Measurements from ENCODE around the gene CALCOCO1. TPM values are rescaled to one million over a fixed set of nuclear protein-coding genes. Genes with fewer than 3 reads are reported as not detected.

The CALCOCO1 gene
- total RNA-seq, 2 donors from 2014 or later: 272 to 336 TPM

GRCh38 chr12:53755451-53755891 is 28.2 kb upstream of the CALCOCO1 start:
- DNase-seq (ENCODE audit: low spot score): no peak
- Histone ChIP-seq H3K4me3 (no peak overlapping the region), H3K27ac (no peak overlapping the region), H3K27me3 (replicated peaks; ENCODE audit: insufficient read depth) (no peaks in the 10 kb centered on the region), H3K9me3 (no peaks in the 10 kb centered on the region), H3K36me3 (no peaks in the 10 kb centered on the region), H3K4me1 (ENCODE audit: control insufficient read depth in 1 of 2, low read depth in 2 of 2) (peaks cover 15 to 18% of the 10 kb centered on the region in 2 donors)
- TF ChIP-seq CTCF (IDR thresholded peaks at IDR 0.05): no peak
- no peak for ATAC-seq (ENCODE audit: insufficient number of reproducible peaks, low FRiP score, low read depth)

- H3K4me1 ChIP-seq (ENCODE audit: control insufficient read depth in 1 of 2, low read depth in 2 of 2): peaks cover 15 to 19% of the 10 kb centered on the region in 2 donors
- H3K9me3 ChIP-seq: no peaks in the 10 kb centered on the region
- H3K27me3 ChIP-seq (replicated peaks; ENCODE audit: insufficient read depth): no peaks in the 10 kb centered on the region
- no peak for DNase-seq (ENCODE audit: low spot score)
- no peaks in the 10 kb centered on the region for H3K36me3 ChIP-seq
- no peak for ATAC-seq (ENCODE audit: insufficient number of reproducible peaks, low FRiP score, low read depth)
- no peak for TF ChIP-seq CTCF (IDR thresholded peaks at IDR 0.05)
- no peak overlapping the region for H3K4me3 ChIP-seq
- no peak overlapping the region for H3K27ac ChIP-seq
Measured at GRCh38 chr12:53754633-53755264, 27.5 kb upstream of the CALCOCO1 start.

- TF ChIP-seq CTCF (IDR thresholded peaks at IDR 0.05): no peak
- peaks cover 15 to 19% of the 10 kb centered on the region in 2 donors for H3K4me1 ChIP-seq (ENCODE audit: control insufficient read depth in 1 of 2, low read depth in 2 of 2)
- DNase-seq (ENCODE audit: low spot score): no peak
- H3K4me3 ChIP-seq: no peak overlapping the region
- no peaks in the 10 kb centered on the region for H3K36me3 ChIP-seq
- ATAC-seq (ENCODE audit: insufficient number of reproducible peaks, low FRiP score, low read depth): no peak
- no peak overlapping the region for H3K27ac ChIP-seq
- H3K9me3 ChIP-seq: no peaks in the 10 kb centered on the region
- no peaks in the 10 kb centered on the region for H3K27me3 ChIP-seq (replicated peaks; ENCODE audit: insufficient read depth)
Measured at GRCh38 chr12:53754188-53754585, 26.9 kb upstream of the CALCOCO1 start.

GRCh38 chr12:53752621-53753020 is 25.4 kb upstream of the CALCOCO1 start:
- ATAC-seq (ENCODE audit: insufficient number of reproducible peaks, low FRiP score, low read depth) (no peak), DNase-seq (ENCODE audit: low spot score) (no peak)
- no peak for TF ChIP-seq CTCF (IDR thresholded peaks at IDR 0.05)
- Histone ChIP-seq H3K4me3 (no peak overlapping the region), H3K27me3 (replicated peaks; ENCODE audit: insufficient read depth) (peaks cover 4% of the 10 kb centered on the region), H3K27ac (no peak overlapping the region), H3K4me1 (ENCODE audit: control insufficient read depth in 1 of 2, low read depth in 2 of 2) (peaks cover 15 to 19% of the 10 kb centered on the region in 2 donors), H3K36me3 (no peaks in the 10 kb centered on the region), H3K9me3 (no peaks in the 10 kb centered on the region)

- Histone ChIP-seq H3K4me3 (peak overlapping the region; percentile 75), H3K4me1 (ENCODE audit: control insufficient read depth in 1 of 2, low read depth in 2 of 2) (peaks cover 15 to 19% of the 10 kb centered on the region in 2 donors), H3K27ac (no peak overlapping the region), H3K36me3 (no peaks in the 10 kb centered on the region), H3K9me3 (no peaks in the 10 kb centered on the region), H3K27me3 (replicated peaks; ENCODE audit: insufficient read depth) (peaks cover 8% of the 10 kb centered on the region)
- DNase-seq (ENCODE audit: low spot score): no peak
- no peak for ATAC-seq (ENCODE audit: insufficient number of reproducible peaks, low FRiP score, low read depth)
- TF ChIP-seq CTCF (IDR thresholded peaks at IDR 0.05): no peak
Measured at GRCh38 chr12:53752192-53752601, 24.9 kb upstream of the CALCOCO1 start.

All from thoracic aorta (tissue), 2 donors.